Right renal pelvis (tissue), 4 donors: ENCODE results near the gene ELK4. TPM values are rescaled to one million over a fixed set of nuclear protein-coding genes. Genes with fewer than 3 reads are reported as not detected.
A peak's percentile ranks its signal among the peaks of the same experiment; 100 is the strongest.

Source experiments
- DNase-seq, 4 donors: peaks; one replicate each; pipeline ENCODE4 v3.0.0-alpha.2; 2013; ENCODE audit warnings: low read depth in 4 of 4, low spot score in 3 of 4, missing footprints in 1 of 4
- polyA plus RNA-seq, 4 donors: library from polyadenylated mRNA; unstranded; fragments of 120-200 nt; gene quantifications; one replicate each; pipeline ENCODE4 v1.2.1, GENCODE V29; 2013; ENCODE audit not compliant: insufficient read length in 4 of 4

Gene ELK4
- 10 to 100 TPM; 13.4 to 21.5 (median 18.2) TPM for polyA plus RNA-seq

GRCh38 chr1:205631768-205632668 lies at the start of gene ELK4:
ELK4 (minus strand) TSS chr1:205632011; CDS start chr1:205623882, 8,129 bp downstream.
- DNase-seq: peak; percentile 97 to 99 (median 98)

- DNase-seq: no peak
Observed at GRCh38 chr1:205681364-205681763, 49.6 kb upstream of the ELK4 start.

GRCh38 chr1:205680073-205680851 lies 48.5 kb upstream of the ELK4 start, which contains the start of gene SLC45A3:
SLC45A3 (minus strand) TSS chr1:205680509; CDS start chr1:205664656, 15,853 bp downstream.
- DNase-seq: no peak

- DNase-seq: no peak
Observed at GRCh38 chr1:205678286-205679111, 46.7 kb upstream of the ELK4 start.

GRCh38 chr1:205677167-205677566 lies 45.4 kb upstream of the ELK4 start:
- no peak for DNase-seq

GRCh38 chr1:205676597-205676996 lies 44.8 kb upstream of the ELK4 start:
- DNase-seq: no peak

GRCh38 chr1:205676002-205676401 lies 44.2 kb upstream of the ELK4 start:
- no peak for DNase-seq

GRCh38 chr1:205675247-205675646 lies 43.4 kb upstream of the ELK4 start:
- no peak for DNase-seq

- DNase-seq: no peak
Observed at GRCh38 chr1:205672970-205673369, 41.2 kb upstream of the ELK4 start.

- DNase-seq: no peak
Observed at GRCh38 chr1:205672395-205672889, 40.6 kb upstream of the ELK4 start.

GRCh38 chr1:205670611-205671430 lies 39.0 kb upstream of the ELK4 start:
- no peak for DNase-seq

- DNase-seq: no peak
Observed at GRCh38 chr1:205670150-205670446, 38.3 kb upstream of the ELK4 start.

- DNase-seq: no peak
Observed at GRCh38 chr1:205669341-205670149, 37.7 kb upstream of the ELK4 start.

GRCh38 chr1:205668951-205669340 lies 37.1 kb upstream of the ELK4 start:
- DNase-seq: no peak

GRCh38 chr1:205667909-205668643 lies 36.3 kb upstream of the ELK4 start:
- no peak for DNase-seq

- no peak for DNase-seq
Observed at GRCh38 chr1:205666372-205667166, 34.8 kb upstream of the ELK4 start.
